ENCODE measurements around the gene TM4SF20. TPM values are rescaled to one million over a fixed set of nuclear protein-coding genes. Genes with fewer than 3 reads are reported as not detected.
"Not testable (repeated sequence)": the region's sequence is repeated elsewhere in the genome, so short reads cannot be mapped to it uniquely, and the experiment has no call there.

The TM4SF20 gene
- total RNA-seq, 1 experiment from 2014 or later, result not detected

GRCh38 chr2:227365833-227366232, 13.3 kb downstream of the TM4SF20 start:
- Histone ChIP-seq H3K27me3 (ENCODE audit: control insufficient read depth, insufficient read depth, low read length) (no peaks in the 10 kb centered on the region), H3K4me3 (ENCODE audit: insufficient read depth, low read depth, low read length) (no peak overlapping the region), H3K36me3 (replicated peaks; ENCODE audit: control insufficient read depth, insufficient read depth, low read length) (no peaks in the 10 kb centered on the region; the same call in 1 of the 2 replicates)
- no peak for DNase-seq

- not testable (repeated sequence) for H3K36me3 ChIP-seq (replicated peaks; ENCODE audit: control insufficient read depth, insufficient read depth, low read length); H3K27me3 ChIP-seq (ENCODE audit: control insufficient read depth, insufficient read depth, low read length); H3K4me3 ChIP-seq (ENCODE audit: insufficient read depth, low read depth, low read length); DNase-seq
These were observed 14.4 kb downstream of the TM4SF20 start for GRCh38 chr2:227364585-227365263.

DNA sequence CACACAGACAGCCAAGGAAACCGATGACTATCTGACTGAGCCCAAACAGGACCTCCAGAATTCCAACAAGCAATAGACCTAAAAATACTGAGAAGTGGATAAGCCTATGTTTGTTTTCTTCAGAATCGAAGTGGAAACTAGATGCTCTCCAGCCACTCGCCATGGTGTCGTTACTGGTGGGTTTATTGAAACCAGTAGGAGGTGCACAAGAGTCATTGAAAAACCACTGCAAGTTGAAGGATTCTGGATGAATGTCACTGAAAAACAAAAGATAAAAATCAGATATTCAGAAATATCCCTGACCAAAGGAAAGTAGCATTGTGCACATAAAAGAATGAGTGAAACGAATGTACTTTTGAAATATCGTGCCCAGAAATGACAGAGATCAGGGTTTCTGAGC, 15.3 kb downstream of the TM4SF20 start:
- Histone ChIP-seq H3K4me3 (ENCODE audit: insufficient read depth, low read depth, low read length) (no peak overlapping the region), H3K36me3 (replicated peaks; ENCODE audit: control insufficient read depth, insufficient read depth, low read length) (no peaks in the 10 kb centered on the region; the same call in 1 of the 2 replicates), H3K27me3 (ENCODE audit: control insufficient read depth, insufficient read depth, low read length) (no peaks in the 10 kb centered on the region)
- no peak for DNase-seq

DNA sequence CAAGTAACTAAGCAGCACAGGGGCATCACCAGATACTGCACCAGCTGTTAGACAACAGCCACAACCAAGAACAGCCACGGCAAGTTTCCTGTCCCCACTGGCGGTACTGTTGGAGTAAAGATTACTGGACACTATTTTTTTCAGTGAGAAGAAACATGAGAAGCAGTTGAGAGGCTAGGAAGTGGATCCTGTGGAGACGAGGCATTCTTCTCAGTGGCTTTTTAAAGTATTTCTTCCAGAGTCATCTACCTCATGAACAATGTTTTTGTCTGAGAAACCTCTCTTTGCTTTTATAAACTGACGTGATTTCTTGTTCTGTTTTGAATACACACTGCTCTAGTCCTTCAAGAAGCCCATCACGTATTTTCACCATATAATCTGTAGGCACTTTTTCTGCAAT, 18.8 kb downstream of the TM4SF20 start:
- H3K27me3 ChIP-seq (ENCODE audit: control insufficient read depth, insufficient read depth, low read length), result no peaks in the 10 kb centered on the region
- peaks cover 3% of the 10 kb centered on the region for H3K36me3 ChIP-seq (replicated peaks; ENCODE audit: control insufficient read depth, insufficient read depth, low read length)
- DNase-seq, result no peak
- H3K4me3 ChIP-seq (ENCODE audit: insufficient read depth, low read depth, low read length), result no peak overlapping the region

- DNase-seq, result no peak
- Histone ChIP-seq H3K27me3 (ENCODE audit: control insufficient read depth, insufficient read depth, low read length) (no peaks in the 10 kb centered on the region), H3K4me3 (ENCODE audit: insufficient read depth, low read depth, low read length) (no peak overlapping the region), H3K36me3 (replicated peaks; ENCODE audit: control insufficient read depth, insufficient read depth, low read length) (peaks cover 1% of the 10 kb centered on the region; the same call in 1 of the 2 replicates)
These were observed 27.5 kb downstream of the TM4SF20 start for GRCh38 chr2:227351639-227352038.

DNA sequence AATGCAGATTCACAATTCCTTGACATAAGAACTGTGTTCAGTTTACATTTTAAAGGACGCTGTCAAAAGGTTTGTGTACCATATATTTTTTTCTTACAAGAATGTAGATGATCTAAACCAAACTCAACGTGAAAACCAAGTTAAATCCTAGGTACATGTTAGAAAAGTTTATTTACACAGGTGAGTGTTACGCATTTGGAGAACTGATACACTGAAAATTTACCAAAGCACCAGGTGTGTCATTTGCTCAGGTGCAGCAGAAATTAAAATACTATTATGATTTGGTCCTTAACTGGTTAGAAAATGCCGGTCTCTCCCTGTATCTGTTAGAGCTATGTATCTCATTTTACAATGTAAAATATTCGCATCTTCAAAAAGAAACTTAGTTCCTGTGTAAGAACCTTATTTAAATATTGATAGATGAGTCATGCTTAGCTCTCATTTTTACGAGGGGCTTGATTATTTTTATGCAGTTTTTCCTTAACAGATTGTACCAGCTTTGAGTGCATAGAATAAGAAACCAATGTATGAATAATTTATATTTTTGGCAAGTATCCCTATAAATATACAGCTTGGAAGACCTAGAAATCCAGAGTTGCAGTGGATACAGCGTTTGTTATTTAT, 29.0 kb downstream of the TM4SF20 start:
- Histone ChIP-seq H3K36me3 (replicated peaks; ENCODE audit: control insufficient read depth, insufficient read depth, low read length) (no peaks in the 10 kb centered on the region), H3K27me3 (ENCODE audit: control insufficient read depth, insufficient read depth, low read length) (no peaks in the 10 kb centered on the region), H3K4me3 (ENCODE audit: insufficient read depth, low read depth, low read length) (no peak overlapping the region)
- no peak for DNase-seq

GRCh38 chr2:227348324-227348723, 30.8 kb downstream of the TM4SF20 start:
- no peak for DNase-seq
- H3K27me3 ChIP-seq (ENCODE audit: control insufficient read depth, insufficient read depth, low read length), result no peaks in the 10 kb centered on the region
- H3K36me3 ChIP-seq (replicated peaks; ENCODE audit: control insufficient read depth, insufficient read depth, low read length), result no peaks in the 10 kb centered on the region
- no peak overlapping the region for H3K4me3 ChIP-seq (ENCODE audit: insufficient read depth, low read depth, low read length)

- Histone ChIP-seq H3K27me3 (ENCODE audit: control insufficient read depth, insufficient read depth, low read length) (no peaks in the 10 kb centered on the region), H3K4me3 (ENCODE audit: insufficient read depth, low read depth, low read length) (no peak overlapping the region), H3K36me3 (replicated peaks; ENCODE audit: control insufficient read depth, insufficient read depth, low read length) (no peaks in the 10 kb centered on the region)
- DNase-seq, result no peak
These were observed 32.0 kb downstream of the TM4SF20 start for GRCh38 chr2:227347117-227347516.

GRCh38 chr2:227344231-227344630, 34.9 kb downstream of the TM4SF20 start:
- DNase-seq, result no peak
- no peaks in the 10 kb centered on the region for H3K27me3 ChIP-seq (ENCODE audit: control insufficient read depth, insufficient read depth, low read length)
- peaks cover 3% of the 10 kb centered on the region for H3K36me3 ChIP-seq (replicated peaks; ENCODE audit: control insufficient read depth, insufficient read depth, low read length)
- no peak overlapping the region for H3K4me3 ChIP-seq (ENCODE audit: insufficient read depth, low read depth, low read length)

DNA sequence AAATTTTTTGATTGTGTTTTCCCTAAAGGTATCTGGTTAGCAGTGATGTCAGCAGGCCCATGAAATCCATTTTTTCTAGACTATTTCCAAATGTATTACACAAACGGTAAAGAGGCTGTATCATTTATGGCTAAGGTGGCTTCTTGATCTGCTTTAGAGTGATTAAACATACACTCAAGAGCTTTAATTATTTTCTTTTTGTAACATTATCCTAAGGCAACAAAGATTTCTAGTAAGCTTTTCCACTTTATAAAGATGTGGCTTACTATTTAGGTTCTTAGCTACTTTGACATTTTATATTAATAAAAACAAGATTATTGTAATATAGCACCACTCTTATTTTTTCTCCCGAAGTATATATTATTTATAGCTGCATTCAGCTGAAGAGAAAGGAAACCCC, 37.6 kb downstream of the TM4SF20 start:
- H3K36me3 ChIP-seq (replicated peaks; ENCODE audit: control insufficient read depth, insufficient read depth, low read length), result peaks cover 4% of the 10 kb centered on the region
- H3K27me3 ChIP-seq (ENCODE audit: control insufficient read depth, insufficient read depth, low read length), result no peaks in the 10 kb centered on the region
- H3K4me3 ChIP-seq (ENCODE audit: insufficient read depth, low read depth, low read length), result no peak overlapping the region
- DNase-seq, result no peak

DNA sequence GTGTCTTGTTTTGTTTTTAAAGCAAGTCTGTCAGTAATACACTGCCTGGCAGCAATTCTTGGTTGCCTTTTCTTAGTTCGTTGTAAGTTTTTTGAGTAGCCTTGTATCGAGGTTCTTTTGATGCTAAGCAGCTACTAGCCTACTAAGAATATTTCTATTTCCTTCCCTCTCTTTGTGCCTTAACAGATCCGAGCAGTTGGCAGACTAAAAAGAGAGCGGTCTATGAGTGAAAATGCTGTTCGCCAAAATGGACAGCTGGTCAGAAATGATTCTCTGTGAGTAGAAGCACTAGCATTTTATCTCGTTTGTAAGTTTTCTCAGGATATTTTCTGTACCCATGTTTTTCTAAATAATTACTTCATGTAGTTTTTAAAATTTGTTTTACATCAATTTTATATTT, 39.0 kb downstream of the TM4SF20 start:
- Histone ChIP-seq H3K36me3 (replicated peaks; ENCODE audit: control insufficient read depth, insufficient read depth, low read length) (peaks cover 4% of the 10 kb centered on the region), H3K27me3 (ENCODE audit: control insufficient read depth, insufficient read depth, low read length) (no peaks in the 10 kb centered on the region), H3K4me3 (ENCODE audit: insufficient read depth, low read depth, low read length) (no peak overlapping the region)
- DNase-seq, result no peak

DNA sequence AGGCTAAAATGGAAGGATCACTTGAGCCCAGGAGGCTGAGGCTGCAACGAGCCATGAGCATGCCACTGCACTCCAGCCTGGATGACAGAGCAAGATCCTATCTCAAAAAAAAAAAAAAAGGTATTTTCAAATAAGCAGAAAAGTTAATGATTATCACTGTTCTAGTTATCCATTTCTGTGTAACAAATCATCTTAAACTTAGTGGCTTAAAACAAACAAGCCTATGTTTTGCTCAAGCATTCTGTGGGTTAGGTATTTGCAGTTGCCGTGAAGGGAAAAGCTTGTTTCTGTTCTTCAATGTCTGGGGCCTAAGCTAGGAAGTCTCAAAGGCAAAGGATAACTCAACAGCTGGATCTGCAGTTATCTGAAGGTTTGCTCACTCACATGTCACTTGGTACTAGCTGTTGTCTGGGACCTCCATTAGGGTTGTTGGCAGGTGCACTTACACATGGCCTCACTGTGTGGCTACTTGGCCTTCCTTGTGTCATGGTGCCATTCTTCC, 40.0 kb downstream of the TM4SF20 start:
- no peak for DNase-seq
- Histone ChIP-seq H3K4me3 (ENCODE audit: insufficient read depth, low read depth, low read length) (no peak overlapping the region), H3K27me3 (ENCODE audit: control insufficient read depth, insufficient read depth, low read length) (no peaks in the 10 kb centered on the region), H3K36me3 (replicated peaks; ENCODE audit: control insufficient read depth, insufficient read depth, low read length) (peaks cover 5% of the 10 kb centered on the region)

- Histone ChIP-seq H3K4me3 (ENCODE audit: insufficient read depth, low read depth, low read length) (no peak overlapping the region), H3K36me3 (replicated peaks; ENCODE audit: control insufficient read depth, insufficient read depth, low read length) (peaks cover 8% of the 10 kb centered on the region), H3K27me3 (ENCODE audit: control insufficient read depth, insufficient read depth, low read length) (no peaks in the 10 kb centered on the region)
- DNase-seq, result no peak
These were observed 41.7 kb downstream of the TM4SF20 start for GRCh38 chr2:227337442-227337841.

DNA sequence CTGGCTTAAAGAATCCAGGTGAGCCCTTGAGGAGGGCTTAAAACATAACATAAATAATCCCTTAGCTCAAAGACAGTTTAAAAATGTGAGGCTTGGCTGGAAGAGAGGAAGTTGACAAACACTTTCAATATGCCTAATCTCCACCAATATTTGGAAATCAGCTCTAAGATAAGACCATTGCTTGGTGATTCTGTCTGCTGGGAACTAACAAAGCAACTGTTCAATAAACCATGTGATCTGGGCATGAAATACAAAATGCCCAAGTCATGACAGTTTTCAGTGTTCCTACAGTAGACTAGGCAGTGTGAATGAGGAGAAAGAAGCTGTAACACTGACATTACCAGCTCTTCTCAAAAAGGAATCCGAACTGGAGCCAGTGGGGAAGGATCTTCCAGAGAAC, 43.4 kb downstream of the TM4SF20 start:
- DNase-seq, result no peak
- Histone ChIP-seq H3K4me3 (ENCODE audit: insufficient read depth, low read depth, low read length) (no peak overlapping the region), H3K36me3 (replicated peaks; ENCODE audit: control insufficient read depth, insufficient read depth, low read length) (peaks cover 10% of the 10 kb centered on the region), H3K27me3 (ENCODE audit: control insufficient read depth, insufficient read depth, low read length) (no peaks in the 10 kb centered on the region)

- Histone ChIP-seq H3K27me3 (ENCODE audit: control insufficient read depth, insufficient read depth, low read length) (no peaks in the 10 kb centered on the region), H3K36me3 (replicated peaks; ENCODE audit: control insufficient read depth, insufficient read depth, low read length) (peaks cover 2% of the 10 kb centered on the region; the same call in 1 of the 2 replicates), H3K4me3 (ENCODE audit: insufficient read depth, low read depth, low read length) (no peak overlapping the region)
- DNase-seq, result no peak
These were observed 52.3 kb downstream of the TM4SF20 start for GRCh38 chr2:227326783-227327182.
